Endothelial cell of umbilical vein (primary cell): Measurements from ENCODE around the gene CAV2.

ENCODE experiments used
- CTCF ChIP-seq, 2 donors: IDR thresholded peaks; 1 replicate in 1 of 2; 2 replicates in 1 of 2; pipeline ENCODE4 v1.5.1; 2011; ENCODE audit warnings: low read length in 2 of 2, mild to moderate bottlenecking in 2 of 2, moderate library complexity in 2 of 2, control low read depth in 1 of 2, inconsistent platforms in 1 of 2, low read depth in 1 of 2; ENCODE audit not compliant: insufficient read depth in 1 of 2; ENCODE audit errors: extremely low read depth in 1 of 2
- EZH2 ChIP-seq: IDR thresholded peaks from 2 replicates; pipeline ENCODE4 v1.6.1; 2012; ENCODE audit warnings: borderline replicate concordance, low read depth, mild to moderate bottlenecking, moderate library complexity, low read length, inconsistent platforms; ENCODE audit not compliant: severe bottlenecking
- FOS ChIP-seq: IDR thresholded peaks from 2 replicates; pipeline ENCODE4 v1.6.1; 2011; ENCODE audit warnings: mild to moderate bottlenecking, low read length, moderate library complexity, borderline replicate concordance; ENCODE audit not compliant: insufficient read depth
- GATA2 ChIP-seq: IDR thresholded peaks from 2 replicates; pipeline ENCODE4 v1.7.0; 2011; ENCODE audit warnings: low read depth, mild to moderate bottlenecking, moderate library complexity, mixed read lengths, low read length; ENCODE audit not compliant: insufficient read length, insufficient read depth
- MAX ChIP-seq: IDR thresholded peaks from 2 replicates; pipeline ENCODE4 v1.6.1; 2011; ENCODE audit not compliant: insufficient read depth, insufficient read length
- MYC ChIP-seq: IDR thresholded peaks from one replicate; pipeline ENCODE4 v1.6.1; 2011; ENCODE audit warnings: mild to moderate bottlenecking, low read depth, low read length
- POLR2A ChIP-seq: IDR thresholded peaks from 2 replicates; pipeline ENCODE4 v1.6.1; 2012; ENCODE audit warnings: low read depth, mild to moderate bottlenecking, control low read depth, low read length
- POLR2AphosphoS5 ChIP-seq: IDR thresholded peaks from 2 replicates; pipeline ENCODE4 v1.6.1; 2012; ENCODE audit warnings: low read depth, mild to moderate bottlenecking, control low read depth, low read length, moderate library complexity; ENCODE audit not compliant: insufficient read depth

GRCh38 chr7:116505278-116505677 lies 5.7 kb downstream of the CAV2 start:
- no peak for TF ChIP-seq POLR2A
- TF ChIP-seq CTCF (IDR thresholded peaks at IDR 0.05; ENCODE audit: extremely low read depth in 1 of 2, insufficient read depth in 1 of 2, low read depth in 1 of 2, low read length in 2 of 2), result no peak
- TF ChIP-seq EZH2, result no peak
- TF ChIP-seq MAX, result no peak
- no peak for TF ChIP-seq POLR2AphosphoS5
- no peak for TF ChIP-seq MYC
- TF ChIP-seq FOS, result no peak
- TF ChIP-seq GATA2, result no peak
